ENCODE results near the gene TMSB15C.
"Not testable (repeated sequence)": the region's sequence is repeated elsewhere in the genome, so short reads cannot be mapped to it uniquely, and the experiment has no call there.

Gene TMSB15C

GRCh38 chrX:104075778-104076445 lies at the start of gene TMSB15C:
Gene TMSB15C (minus strand): TSS chrX:104076236.
- not testable (repeated sequence) for DNase-seq (ENCODE audit: low spot score)

GRCh38 chrX:104122829-104123228 lies 46.8 kb upstream of the TMSB15C start:
- no peak for DNase-seq (ENCODE audit: low spot score)

- DNase-seq (ENCODE audit: low spot score), result no peak
These were observed 42.7 kb upstream of the TMSB15C start for GRCh38 chrX:104118765-104119164.

GRCh38 chrX:104117759-104118158 lies 41.7 kb upstream of the TMSB15C start:
- no peak for DNase-seq (ENCODE audit: low spot score)

- DNase-seq (ENCODE audit: low spot score), result peak; percentile 67
These were observed 37.4 kb upstream of the TMSB15C start for GRCh38 chrX:104113222-104113965.

- peak; percentile 56 for DNase-seq (ENCODE audit: low spot score)
These were observed 36.4 kb upstream of the TMSB15C start, which contains the start of gene ZCCHC18 for GRCh38 chrX:104112326-104112951. Gene ZCCHC18 (plus strand): TSS chrX:104112523. CDS start chrX:104114112, 1,589 bp downstream.

- not testable (repeated sequence) for DNase-seq (ENCODE audit: low spot score)
These were observed 34.6 kb upstream of the TMSB15C start for GRCh38 chrX:104110491-104111240.

GRCh38 chrX:104108955-104109354 lies 32.9 kb upstream of the TMSB15C start:
- DNase-seq (ENCODE audit: low spot score), result no peak

- DNase-seq (ENCODE audit: low spot score), result no peak
These were observed 29.6 kb upstream of the TMSB15C start for GRCh38 chrX:104105330-104106262.

GRCh38 chrX:104104676-104105075 lies 28.6 kb upstream of the TMSB15C start:
- no peak for DNase-seq (ENCODE audit: low spot score)

- no peak for DNase-seq (ENCODE audit: low spot score)
These were observed 22.9 kb upstream of the TMSB15C start for GRCh38 chrX:104098919-104099318.

- DNase-seq (ENCODE audit: low spot score), result peak; percentile 89
These were observed 22.2 kb upstream of the TMSB15C start for GRCh38 chrX:104098151-104098808.

- no peak for DNase-seq (ENCODE audit: low spot score)
These were observed 9.9 kb upstream of the TMSB15C start for GRCh38 chrX:104085919-104086318.

- DNase-seq (ENCODE audit: low spot score), result no peak
These were observed 9.4 kb upstream of the TMSB15C start for GRCh38 chrX:104085477-104085876.

GRCh38 chrX:104084534-104085277 lies 8.7 kb upstream of the TMSB15C start:
- no peak for DNase-seq (ENCODE audit: low spot score)

GRCh38 chrX:104084063-104084462 lies 8.0 kb upstream of the TMSB15C start:
- no peak for DNase-seq (ENCODE audit: low spot score)

GRCh38 chrX:104077854-104078253 lies 1.8 kb upstream of the TMSB15C start:
- DNase-seq (ENCODE audit: low spot score), result not testable (repeated sequence)

- DNase-seq (ENCODE audit: low spot score), result not testable (repeated sequence)
These were observed 13.4 kb downstream of the TMSB15C start for GRCh38 chrX:104062636-104063035.

- DNase-seq (ENCODE audit: low spot score), result not testable (repeated sequence)
These were observed 21.1 kb downstream of the TMSB15C start for GRCh38 chrX:104054956-104055355.

- DNase-seq (ENCODE audit: low spot score), result no peak
These were observed 28.9 kb downstream of the TMSB15C start for GRCh38 chrX:104047171-104047570.
